H9 (cell line): ENCODE data around the gene LMOD3. TPM values are rescaled to one million over a fixed set of nuclear protein-coding genes. Genes with fewer than 3 reads are reported as not detected.

ENCODE experiments used
- DNase-seq: peaks from one replicate; pipeline ENCODE4 v3.0.0-alpha.2; 2017
- H2AFZ ChIP-seq: one replicate; pipeline ENCODE4 v1.6.1; 2013; ENCODE audit warnings: mild to moderate bottlenecking, low read length, control low read depth, moderate library complexity
- H2AK5ac ChIP-seq: 2 replicates; pipeline ENCODE4 v1.6.1; 2013; ENCODE audit warnings: low read length, control low read depth, mixed read lengths; ENCODE audit not compliant: insufficient read length
- H2BK120ac ChIP-seq: one replicate; pipeline ENCODE4 v1.6.1; 2013; ENCODE audit warnings: low read depth, mild to moderate bottlenecking, low read length, control low read depth, inconsistent platforms; ENCODE audit not compliant: poor library complexity, severe bottlenecking
- H2BK12ac ChIP-seq: 2 replicates; pipeline ENCODE4 v1.6.1; 2013; ENCODE audit warnings: low read length, control low read depth, mixed read lengths, low read depth; ENCODE audit not compliant: insufficient read length
- H2BK15ac ChIP-seq: 2 replicates; pipeline ENCODE4 v1.6.1; 2013; ENCODE audit warnings: low read depth, low read length, control low read depth
- H2BK20ac ChIP-seq: one replicate; pipeline ENCODE4 v1.6.1; 2013; ENCODE audit warnings: low read depth, mild to moderate bottlenecking, low read length, control low read depth, inconsistent platforms; ENCODE audit not compliant: poor library complexity, severe bottlenecking
- H2BK5ac ChIP-seq: 2 replicates; pipeline ENCODE4 v1.6.1; 2013; ENCODE audit warnings: low read length, control low read depth, mixed read lengths; ENCODE audit not compliant: insufficient read length
- H3K14ac ChIP-seq: 2 replicates; pipeline ENCODE4 v1.6.1; 2013; ENCODE audit warnings: low read length, control low read depth; ENCODE audit not compliant: insufficient read depth
- H3K18ac ChIP-seq: 2 replicates; pipeline ENCODE4 v1.6.1; 2013; ENCODE audit warnings: low read depth, mild to moderate bottlenecking, mixed read lengths, low read length, control low read depth; ENCODE audit not compliant: insufficient read length
- H3K23ac ChIP-seq: 2 replicates; pipeline ENCODE4 v1.6.1; 2013; ENCODE audit warnings: low read length, control low read depth, mixed read lengths, low read depth; ENCODE audit not compliant: insufficient read length
- H3K23me2 ChIP-seq: 2 replicates; pipeline ENCODE4 v1.6.1; 2013; ENCODE audit warnings: low read depth, mild to moderate bottlenecking, mixed read lengths, low read length, control low read depth; ENCODE audit not compliant: insufficient read length, poor library complexity, severe bottlenecking
- H3K27ac ChIP-seq: 2 replicates; pipeline ENCODE4 v1.5.1; 2013; ENCODE audit warnings: low read length, control low read depth, mixed read lengths, low read depth; ENCODE audit not compliant: insufficient read length
- H3K27me3 ChIP-seq: 2 replicates; pipeline ENCODE4 v1.6.1; 2013; ENCODE audit warnings: low read length, control low read depth, inconsistent platforms; ENCODE audit not compliant: insufficient read depth
- H3K4ac ChIP-seq: 2 replicates; pipeline ENCODE4 v1.6.1; 2013; ENCODE audit warnings: low read depth, mild to moderate bottlenecking, control low read depth, inconsistent platforms, low read length, moderate library complexity
- H3K4me1 ChIP-seq: 2 replicates; pipeline ENCODE4 v1.6.1; 2013; ENCODE audit warnings: low read length, control low read depth, inconsistent platforms; ENCODE audit not compliant: insufficient read depth
- H3K4me2 ChIP-seq: 2 replicates; pipeline ENCODE4 v1.6.1; 2013; ENCODE audit warnings: low read length, control low read depth, mixed read lengths; ENCODE audit not compliant: insufficient read length, insufficient read depth
- H3K56ac ChIP-seq: 2 replicates; pipeline ENCODE4 v1.6.1; 2013; ENCODE audit warnings: low read depth, mild to moderate bottlenecking, mixed read lengths, low read length, control low read depth; ENCODE audit not compliant: insufficient read length
- H3K79me1 ChIP-seq: 2 replicates; pipeline ENCODE4 v1.6.1; 2013; ENCODE audit warnings: low read depth, mild to moderate bottlenecking, moderate library complexity, low read length, control low read depth, inconsistent platforms; ENCODE audit not compliant: insufficient read depth, poor library complexity, severe bottlenecking
- H3K79me2 ChIP-seq: 2 replicates; pipeline ENCODE4 v1.6.1; 2013; ENCODE audit warnings: low read length, control low read depth, inconsistent platforms; ENCODE audit not compliant: insufficient read depth
- H3K9ac ChIP-seq: 2 replicates; pipeline ENCODE4 v1.6.1; 2013; ENCODE audit warnings: low read length, control low read depth, mixed read lengths; ENCODE audit not compliant: insufficient read length; ENCODE audit errors: extremely low read depth
- H3K9me3 ChIP-seq: one replicate; pipeline ENCODE4 v1.6.1; 2013; ENCODE audit warnings: low read depth, low read length, inconsistent platforms; ENCODE audit not compliant: control insufficient read depth
- H3T11ph ChIP-seq: one replicate; pipeline ENCODE4 v1.6.1; 2013; ENCODE audit warnings: mild to moderate bottlenecking, low read length, control low read depth, inconsistent platforms
- H4K20me1 ChIP-seq: one replicate; pipeline ENCODE4 v1.6.1; 2013; ENCODE audit not compliant: control insufficient read depth, insufficient read length, insufficient read depth
- H4K5ac ChIP-seq: 2 replicates; pipeline ENCODE4 v1.6.1; 2013; ENCODE audit warnings: low read depth, mild to moderate bottlenecking, mixed read lengths, low read length, control low read depth; ENCODE audit not compliant: insufficient read length
- H4K8ac ChIP-seq: replicated peaks from 2 replicates; pipeline ENCODE4 v1.6.1; 2013; ENCODE audit warnings: low read length, control low read depth, mixed read lengths, low read depth; ENCODE audit not compliant: insufficient read length
- H4K91ac ChIP-seq: 2 replicates; pipeline ENCODE4 v1.6.1; 2013; ENCODE audit warnings: low read depth, mild to moderate bottlenecking, moderate library complexity, mixed read lengths, low read length, control low read depth; ENCODE audit not compliant: insufficient read length
- H3K27ac Mint-ChIP-seq, 3 experiments: 2 replicates in 2 of 3; 3 replicates in 1 of 3; pipeline ENCODE4 v1.8.0; 2020 to 2021; ENCODE audit warnings: mixed read lengths in 3 of 3, mild to moderate bottlenecking in 1 of 3, moderate library complexity in 1 of 3
- H3K27me3 Mint-ChIP-seq: 2 replicates; pipeline ENCODE4 v1.8.0; 2021; ENCODE audit warnings: low read depth, mild to moderate bottlenecking, moderate library complexity, mixed read lengths
- H3K36me3 Mint-ChIP-seq, 3 experiments: 2 replicates in 2 of 3; 3 replicates in 1 of 3; pipeline ENCODE4 v1.8.0; 2020 to 2021; ENCODE audit warnings: low read depth in 3 of 3, mixed read lengths in 3 of 3; ENCODE audit not compliant: insufficient read depth in 1 of 3
- H3K4me1 Mint-ChIP-seq, 2 experiments: 2 replicates each; pipeline ENCODE4 v1.8.0; 2020; ENCODE audit warnings: mixed read lengths in 2 of 2
- H3K4me3 Mint-ChIP-seq, 2 experiments: 2 replicates in 1 of 2; 3 replicates in 1 of 2; pipeline ENCODE4 v1.8.0; 2020 to 2021; ENCODE audit warnings: mild to moderate bottlenecking in 2 of 2, mixed read lengths in 2 of 2, moderate library complexity in 1 of 2
- H3K9me3 Mint-ChIP-seq, 2 experiments: 2 replicates in 1 of 2; 3 replicates in 1 of 2; pipeline ENCODE4 v1.8.0; 2020; ENCODE audit warnings: mild to moderate bottlenecking in 2 of 2, mixed read lengths in 2 of 2, moderate library complexity in 1 of 2
- CTCF ChIP-seq: fragments of 200-600 bp; sonication (generic); conservative IDR thresholded peaks from 3 replicates; pipeline ENCODE4 v1.8.0; 2021; ENCODE audit warnings: antibody characterized with exemption, mild to moderate bottlenecking
- WGBS: extraction: QIAGEN DNeasy Blood & Tissue Kit; methylation state at CpG from one replicate; pipeline ENCODE4 v1.1.7; 2013; ENCODE audit warnings: missing lambda C conversion rate, low lambda C conversion rate, mixed read lengths; ENCODE audit not compliant: insufficient read length; ENCODE audit errors: extremely low coverage; 5-methylcytosine and 5-hydroxymethylcytosine counted together
- total RNA-seq: library from RNA; stranded (reverse); gene quantifications from 2 replicates; pipeline ENCODE4 v1.2.1, GENCODE V29; 2021

LMOD3 gene
- total RNA-seq, 1 experiment from 2014 or later: not detected

- H3K27ac Mint-ChIP-seq: no peak overlapping the region
- no CpG with 5 or more reads among the region's 4 CpGs for WGBS
- H4K91ac ChIP-seq: no peak overlapping the region
These were observed 6.2 kb downstream of the LMOD3 start for GRCh38 chr3:69116162-69116561.

More at GRCh38 chr3:69116162-69116561, 6.2 kb downstream of the LMOD3 start:
- Mint-ChIP-seq H3K27me3 (no peaks in the 10 kb centered on the region), H3K4me3 (no peak overlapping the region), H3K36me3 (no peaks in the 10 kb centered on the region), H3K9me3 (no peaks in the 10 kb centered on the region), H3K4me1 (peaks cover 1 to 7% of the 10 kb centered on the region in 2 experiments)
- H4K20me1 ChIP-seq: no peaks in the 10 kb centered on the region
- no peaks in the 10 kb centered on the region for H3K27me3 ChIP-seq
- TF ChIP-seq CTCF: no peak
- H3K79me1 ChIP-seq: no peaks in the 10 kb centered on the region
- no peak overlapping the region for H3T11ph ChIP-seq
- H2AK5ac ChIP-seq: no peak overlapping the region
- H3K18ac ChIP-seq: no peak overlapping the region
- no peak overlapping the region for H2BK120ac ChIP-seq
- H2BK12ac ChIP-seq: no peak overlapping the region
- no peak overlapping the region for H3K14ac ChIP-seq
- no peak overlapping the region for H4K5ac ChIP-seq
- no peak overlapping the region for H3K23ac ChIP-seq
- H3K9me3 ChIP-seq: no peaks in the 10 kb centered on the region
- no peak overlapping the region for H3K4me2 ChIP-seq
- H3K79me2 ChIP-seq: no peaks in the 10 kb centered on the region
- H2BK20ac ChIP-seq: no peak overlapping the region
- no peak overlapping the region for H2BK15ac ChIP-seq
- no peak overlapping the region for H3K27ac ChIP-seq
- H4K8ac ChIP-seq: no peak overlapping the region
- H2AFZ ChIP-seq: no peak overlapping the region
- H3K23me2 ChIP-seq: no peaks in the 10 kb centered on the region
- no peak overlapping the region for H3K56ac ChIP-seq
- no peak overlapping the region for H2BK5ac ChIP-seq
- H3K4ac ChIP-seq: no peak overlapping the region
- no peak for DNase-seq
- H3K4me1 ChIP-seq: peaks cover under 1% of the 10 kb centered on the region; the same call in 1 of the 2 replicates
- H3K9ac ChIP-seq: no peak overlapping the region
